Stomach (tissue), 9 donors: Measurements from ENCODE around the gene TXNDC12. TPM values are rescaled to one million over a fixed set of nuclear protein-coding genes. Genes with fewer than 3 reads are reported as not detected.

Source experiments
- DNase-seq, 2 donors: peaks; one replicate each; pipeline versions ENCODE4 v3.0.0 to v3.0.0-alpha.2; 2013 to 2019
- H3K27ac ChIP-seq, 5 donors: fragments of 200-600 bp in 4 of 5; sonication (generic) in 4 of 5; one replicate each; pipeline ENCODE4 v1.5.1; 2013 to 2019; ENCODE audit warnings: mild to moderate bottlenecking in 1 of 5, moderate library complexity in 1 of 5
- H3K27me3 ChIP-seq, 3 donors: fragments of 200-600 bp; sonication (generic); one replicate each; pipeline ENCODE4 v1.5.1; 2017 to 2019; ENCODE audit warnings: mixed run types in 1 of 3
- H3K36me3 ChIP-seq, 4 donors: fragments of 200-600 bp; sonication (generic); 1 replicate in 3 of 4; 2 replicates in 1 of 4; pipeline ENCODE4 v1.5.1; 2016 to 2019
- H3K4me1 ChIP-seq, 4 donors: fragments of 200-600 bp; sonication (generic); one replicate each; pipeline ENCODE4 v1.5.1; 2016 to 2019
- H3K4me3 ChIP-seq, 4 donors: fragments of 200-600 bp; sonication (generic) in 3 of 4; one replicate each; pipeline ENCODE4 v1.5.1; 2016 to 2019; ENCODE audit warnings: mild to moderate bottlenecking in 1 of 4
- H3K9me3 ChIP-seq, 4 donors: fragments of 200-600 bp; sonication (generic); one replicate each; pipeline ENCODE4 v1.5.1; 2016 to 2019
- EP300 ChIP-seq: sonication (generic); formaldehyde crosslinking; IDR thresholded peaks from one replicate; pipeline ENCODE4 v1.6.1; 2017; ENCODE audit warnings: antibody characterized with exemption
- POLR2A ChIP-seq, 4 donors: fragments of 450-650 bp; IDR thresholded peaks; one replicate each; pipeline ENCODE4 v1.6.1; 2016; ENCODE audit warnings: antibody characterized with exemption in 4 of 4, control low read depth in 2 of 4, mild to moderate bottlenecking in 1 of 4, moderate library complexity in 1 of 4
- POLR2AphosphoS5 ChIP-seq, 3 donors: sonication (generic); formaldehyde crosslinking; IDR thresholded peaks; one replicate each; pipeline ENCODE4 v1.6.1; 2016; ENCODE audit warnings: antibody characterized with exemption in 3 of 3
- WGBS, 5 donors: extraction: QIAGEN DNeasy Blood & Tissue Kit in 3 of 5; methylation state at CpG; one replicate each; pipeline versions ENCODE4 v1.1.5 to v1.1.7; 2013 to 2018; 5-methylcytosine and 5-hydroxymethylcytosine counted together
- intact Hi-C: fragments of 100-400 bp; cut with DNase I; formaldehyde crosslinking; loops from one replicate; pipeline ENCODE4 v1.15.1; 2023; ENCODE audit warnings: low total_unique reads
- polyA plus RNA-seq, 3 donors: library from polyadenylated mRNA; stranded (reverse); fragments of 200-250 nt; gene quantifications; one replicate each; pipeline ENCODE4 v1.2.3, GENCODE V29; 2013
- total RNA-seq, 5 donors: library from RNA; depleted of rRNA; stranded (reverse); fragments of >200 nt; gene quantifications; one replicate each; pipeline versions ENCODE4 v1.1.0 to v1.2.3, GENCODE V29; 2014 to 2016
- TF ChIP-seq, protein P1 (sequence below), 7 experiments: fragments of 450-650 bp in 4 of 7; fragments of 200-600 bp in 3 of 7; sonication (generic) in 3 of 7; IDR thresholded peaks; one replicate each; pipeline ENCODE4 v1.5.1; 2016 to 2019; ENCODE audit warnings: antibody characterized with exemption in 7 of 7, control low read depth in 2 of 7, mild to moderate bottlenecking in 1 of 7
- donor health status: healthy with polysubstance abuse.
- donor health status: Bipolar disorder and iron deficiency.
- donor health status: healthy.

Gene TXNDC12
- total and polyA plus RNA-seq, 8 donors = 12.5 to 51.6 (median 23.5) TPM

DNA sequence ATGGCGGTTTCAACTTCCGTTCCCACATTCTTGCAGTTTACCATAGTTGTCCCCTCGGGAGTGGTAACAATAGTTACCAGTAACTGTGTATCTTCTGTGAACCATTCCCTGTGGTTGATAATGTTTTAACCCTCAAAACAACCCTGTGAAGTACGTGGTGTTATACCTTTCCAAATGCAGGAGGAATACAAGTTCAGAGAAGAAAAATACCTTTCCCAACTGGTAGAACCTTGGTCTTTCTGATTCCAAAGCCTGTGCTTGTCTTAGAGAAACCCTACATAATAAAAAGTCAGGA, 1.9 kb upstream of the TXNDC12 start:
- no peak for TF ChIP-seq POLR2AphosphoS5 (IDR thresholded peaks at IDR 0.05)
- no peak for TF ChIP-seq POLR2A (IDR thresholded peaks at IDR 0.05)
- TF ChIP-seq EP300 = no peak
- TF ChIP-seq, protein P1, sequence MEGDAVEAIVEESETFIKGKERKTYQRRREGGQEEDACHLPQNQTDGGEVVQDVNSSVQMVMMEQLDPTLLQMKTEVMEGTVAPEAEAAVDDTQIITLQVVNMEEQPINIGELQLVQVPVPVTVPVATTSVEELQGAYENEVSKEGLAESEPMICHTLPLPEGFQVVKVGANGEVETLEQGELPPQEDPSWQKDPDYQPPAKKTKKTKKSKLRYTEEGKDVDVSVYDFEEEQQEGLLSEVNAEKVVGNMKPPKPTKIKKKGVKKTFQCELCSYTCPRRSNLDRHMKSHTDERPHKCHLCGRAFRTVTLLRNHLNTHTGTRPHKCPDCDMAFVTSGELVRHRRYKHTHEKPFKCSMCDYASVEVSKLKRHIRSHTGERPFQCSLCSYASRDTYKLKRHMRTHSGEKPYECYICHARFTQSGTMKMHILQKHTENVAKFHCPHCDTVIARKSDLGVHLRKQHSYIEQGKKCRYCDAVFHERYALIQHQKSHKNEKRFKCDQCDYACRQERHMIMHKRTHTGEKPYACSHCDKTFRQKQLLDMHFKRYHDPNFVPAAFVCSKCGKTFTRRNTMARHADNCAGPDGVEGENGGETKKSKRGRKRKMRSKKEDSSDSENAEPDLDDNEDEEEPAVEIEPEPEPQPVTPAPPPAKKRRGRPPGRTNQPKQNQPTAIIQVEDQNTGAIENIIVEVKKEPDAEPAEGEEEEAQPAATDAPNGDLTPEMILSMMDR (IDR thresholded peaks at IDR 0.05) = no peak
- intact Hi-C loops = no loop called here
- Histone ChIP-seq H3K36me3 (peaks cover 12 to 34% (median 31%) of the 10 kb centered on the region in 4 donors), H3K4me1 (peaks cover 36 to 54% (median 51%) of the 10 kb centered on the region in 4 donors), H3K27ac (peak overlapping the region; percentile 90 to 99 (median 95)), H3K9me3 (no peaks in the 10 kb centered on the region), H3K27me3 (no peaks in the 10 kb centered on the region), H3K4me3 (peak overlapping the region; percentile 76 to 97 (median 87))
- 0 to 1% (median 0%) methylated on average over 4 of the region's 4 CpGs for WGBS, 5 donors
- DNase-seq = no peak

DNA sequence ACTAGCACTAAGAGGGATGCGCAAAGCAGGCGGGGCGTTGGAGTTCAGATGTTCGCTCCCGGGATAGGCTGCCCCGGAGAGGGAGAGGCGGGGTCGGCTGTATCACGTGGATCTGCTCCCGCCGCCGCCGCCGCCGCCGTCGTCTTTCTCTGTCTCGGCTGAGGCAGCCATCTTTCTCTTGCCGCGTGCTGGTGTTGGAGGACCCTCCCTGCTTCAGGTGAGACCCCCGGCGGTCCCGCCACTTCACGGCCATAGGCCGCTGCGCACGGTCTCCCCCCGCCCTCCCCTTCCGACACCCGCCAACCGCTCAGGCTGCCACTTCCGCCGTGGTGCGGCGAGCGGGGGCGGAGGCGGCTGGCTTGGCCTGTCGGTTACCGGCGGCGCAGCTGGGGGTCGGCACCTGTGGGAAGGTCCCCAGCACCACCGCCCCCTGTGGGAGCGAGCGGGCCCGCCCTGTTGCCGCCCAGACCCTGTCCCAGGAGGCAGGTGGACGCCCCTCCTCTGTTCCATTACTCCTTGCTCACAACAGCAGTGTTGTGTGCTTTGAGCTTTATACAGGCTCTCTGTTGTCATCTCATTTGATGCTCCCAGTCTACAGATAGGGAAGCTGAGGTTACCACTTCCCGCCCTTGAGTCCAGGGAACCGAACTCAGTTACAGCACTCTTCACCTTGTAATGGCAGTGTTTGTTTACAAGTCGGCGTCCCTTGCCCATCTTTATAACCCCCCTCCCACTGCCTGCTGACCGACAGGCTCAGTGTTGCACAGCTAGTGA, 1.4 kb upstream of the TXNDC12 start, which contains the start of gene BTF3L4:
Gene BTF3L4, plus strand, starts transcription at position 133 of the 774 bp plus-strand sequence. CDS start 3,553 bp downstream, outside the sequence.
- peak within 1 kb of the TSS; percentile 90 to 99 (median 95) for H3K27ac ChIP-seq
- H3K9me3 ChIP-seq = no peaks in the 10 kb centered on the region
- intact Hi-C loops = no loop called here
- H3K4me1 ChIP-seq = peaks cover 36 to 54% (median 51%) of the 10 kb centered on the region in 4 donors
- TF ChIP-seq, protein P1 (IDR thresholded peaks at IDR 0.05) = no peak
- TF ChIP-seq POLR2AphosphoS5 (IDR thresholded peaks at IDR 0.05) (peak; percentile 61 to 89 (median 76)), EP300 (no peak), POLR2A (IDR thresholded peaks at IDR 0.05) (peak in 1 of 4 donors; percentile 27)
- peak within 1 kb of the TSS; percentile 76 to 97 (median 87) for H3K4me3 ChIP-seq
- H3K36me3 ChIP-seq = peaks cover 12 to 33% (median 29%) of the 10 kb centered on the region in 4 donors
- peak; percentile 96 to 98 for DNase-seq
- no peaks in the 10 kb centered on the region for H3K27me3 ChIP-seq
- 0 to 1% (median 0%) methylated on average over 30 to 54 of the region's 54 CpGs for WGBS, 5 donors

DNA sequence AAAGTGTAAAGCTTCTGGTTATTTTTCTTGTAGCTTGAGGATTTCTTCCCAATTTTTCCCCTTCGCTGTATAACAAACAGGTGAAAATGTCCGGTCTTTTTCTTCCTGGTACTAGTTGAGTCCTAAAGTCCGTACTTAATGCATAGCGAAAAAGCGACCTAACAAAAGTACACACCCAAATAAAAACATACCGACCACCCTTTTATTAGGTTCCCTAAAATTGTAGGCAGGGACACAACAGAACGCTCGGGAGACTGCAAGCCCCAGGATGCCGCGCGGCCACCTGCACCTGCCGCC, 823 bp upstream of the TXNDC12 start:
- no peak for DNase-seq
- H3K27ac ChIP-seq = peak overlapping the region; percentile 90 to 99 (median 95)
- peaks cover 9 to 33% (median 29%) of the 10 kb centered on the region in 4 donors for H3K36me3 ChIP-seq
- H3K27me3 ChIP-seq = no peaks in the 10 kb centered on the region
- peaks cover 36 to 58% (median 51%) of the 10 kb centered on the region in 4 donors for H3K4me1 ChIP-seq
- peak overlapping the region; percentile 76 to 97 (median 87) for H3K4me3 ChIP-seq
- TF ChIP-seq POLR2A (IDR thresholded peaks at IDR 0.05) (peak in 1 of 4 donors; percentile 26), POLR2AphosphoS5 (IDR thresholded peaks at IDR 0.05) (no peak), EP300 (no peak)
- TF ChIP-seq, protein P1 (IDR thresholded peaks at IDR 0.05) = no peak
- H3K9me3 ChIP-seq = no peaks in the 10 kb centered on the region
- 0 to 2% (median 1%) methylated on average over 12 of the region's 12 CpGs for WGBS, 5 donors
- intact Hi-C loops = no loop called here

DNA sequence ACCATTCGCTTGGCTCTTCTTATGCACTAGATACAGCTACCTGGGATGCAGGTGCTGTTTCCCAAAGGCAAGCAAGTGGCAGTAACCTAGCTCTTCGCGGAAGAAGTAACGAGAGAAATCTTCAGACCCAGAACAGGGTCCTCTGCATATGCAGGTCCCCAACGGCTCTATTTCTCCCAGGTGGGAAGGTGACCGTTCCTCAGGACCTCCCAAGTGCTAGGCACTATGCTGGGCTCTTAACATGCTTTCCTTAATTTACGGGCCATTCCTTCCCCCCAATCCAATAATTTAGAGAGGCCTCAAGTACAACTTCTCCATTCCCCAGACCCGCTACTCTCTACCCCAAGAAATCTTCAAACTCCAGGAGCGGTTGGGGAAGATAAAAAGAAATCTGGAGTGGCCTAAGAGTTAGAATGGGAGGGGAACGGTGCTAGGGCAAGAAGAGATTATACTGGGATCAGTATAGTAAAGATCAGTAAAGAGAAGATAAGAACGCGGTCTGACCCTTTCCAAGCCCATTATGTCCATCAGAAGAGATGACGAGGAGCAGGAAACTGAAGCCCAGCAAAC, 410 bp downstream of the TXNDC12 start:
- Histone ChIP-seq H3K4me1 (peaks cover 35 to 60% (median 47%) of the 10 kb centered on the region in 4 donors), H3K27ac (peak overlapping the region; percentile 90 to 98 (median 95)), H3K9me3 (no peaks in the 10 kb centered on the region), H3K36me3 (peaks cover 0 to 24% (median 23%) of the 10 kb centered on the region in 4 donors), H3K27me3 (no peaks in the 10 kb centered on the region), H3K4me3 (peak overlapping the region; percentile 76 to 97 (median 87))
- intact Hi-C loops = no loop called here
- peak in 1 of 2 donors; percentile 13 for DNase-seq
- WGBS, 5 donors = 1 to 4% (median 3%) methylated on average over 13 of the region's 13 CpGs
- TF ChIP-seq, protein P1 (IDR thresholded peaks at IDR 0.05) = no peak
- TF ChIP-seq EP300 (no peak), POLR2AphosphoS5 (IDR thresholded peaks at IDR 0.05) (no peak), POLR2A (IDR thresholded peaks at IDR 0.05) (no peak)
